Keratinocyte (primary cell): Measurements from ENCODE around the gene DCAF7.

Experiments
- CTCF ChIP-seq, 3 experiments: IDR thresholded peaks in 1 of 3; conservative IDR thresholded peaks in 1 of 3; optimal IDR thresholded peaks in 1 of 3; 2 replicates in 2 of 3; 3 replicates in 1 of 3; pipeline versions ENCODE3 to v1.5.1; 2011; ENCODE audit warnings: low read length in 3 of 3, mild to moderate bottlenecking in 3 of 3, moderate library complexity in 2 of 3, control low read depth in 1 of 3, inconsistent platforms in 1 of 3; ENCODE audit not compliant: insufficient read depth in 2 of 3; ENCODE audit errors: extremely low read depth in 1 of 3
- EZH2 ChIP-seq: IDR thresholded peaks from one replicate; pipeline ENCODE4 v1.6.1; 2012; ENCODE audit warnings: inconsistent platforms, mild to moderate bottlenecking, low read length, moderate library complexity

GRCh38 chr17:63512388-63512787 lies 37.9 kb upstream of the DCAF7 start:
- no peak for TF ChIP-seq CTCF (optimal IDR thresholded peaks at IDR 0.05 in 1 of 3, IDR thresholded peaks at IDR 0.05 in 1 of 3, conservative IDR thresholded peaks at IDR 0.05 in 1 of 3; ENCODE audit: extremely low read depth in 1 of 3, insufficient read depth in 2 of 3, low read length in 3 of 3)
- no peak for TF ChIP-seq EZH2
